ENCODE data around the gene ZNF564.

- TF ChIP-seq, protein P1, sequence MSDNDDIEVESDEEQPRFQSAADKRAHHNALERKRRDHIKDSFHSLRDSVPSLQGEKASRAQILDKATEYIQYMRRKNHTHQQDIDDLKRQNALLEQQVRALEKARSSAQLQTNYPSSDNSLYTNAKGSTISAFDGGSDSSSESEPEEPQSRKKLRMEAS (IDR thresholded peaks at IDR 0.05; ENCODE audit: low read depth, low read length), result no peak
- TF ChIP-seq CBFB (IDR thresholded peaks at IDR 0.05; ENCODE audit: low read depth) (no peak), SRF (IDR thresholded peaks at IDR 0.05; ENCODE audit: low read depth in 2 of 2, low read length in 2 of 2) (no peak), POLR2AphosphoS2 (IDR thresholded peaks at IDR 0.05; ENCODE audit: low read depth, low read length) (no peak), POLR2AphosphoS5 (IDR thresholded peaks at IDR 0.05; ENCODE audit: low read length) (no peak), FOS (IDR thresholded peaks at IDR 0.05; ENCODE audit: borderline replicate concordance, extremely low read depth, insufficient read length) (no peak), REST (IDR thresholded peaks at IDR 0.05; ENCODE audit: low read depth, low read length) (no peak), SIX5 (IDR thresholded peaks at IDR 0.05; ENCODE audit: low read depth, low read length, severe bottlenecking) (no peak)
Measured at GRCh38 chr19:12485052-12485416, 66.2 kb downstream of the ZNF564 start.

Measured in GM12878 (cell line).